HG03460 (cell line): ENCODE data around the gene FEZF2.

Experiments
- ATAC-seq: cut with Tn5 transposase; IDR thresholded peaks from one replicate; pipeline ENCODE4 v1.9.1; 2021; ENCODE audit not compliant: unreplicated experiment

FEZF2 gene

DNA sequence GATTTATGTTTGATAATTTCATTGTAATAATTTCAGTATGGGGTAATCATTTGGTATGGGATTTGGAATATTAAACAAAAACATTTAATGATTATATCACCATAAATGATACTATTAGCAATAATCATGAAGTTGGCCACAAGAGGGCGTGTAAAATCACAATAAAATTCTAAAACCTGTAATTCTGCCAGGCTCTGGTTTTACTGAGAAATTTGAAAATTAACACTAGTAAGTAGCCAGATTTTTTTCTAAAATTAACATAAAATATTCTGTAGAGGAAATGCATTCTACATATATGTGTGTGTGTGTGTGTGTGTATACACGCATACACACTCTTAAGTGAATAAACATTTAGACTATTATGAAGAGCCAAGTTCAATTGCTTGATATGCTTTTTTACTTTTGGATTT lies 40.5 kb downstream of the FEZF2 start:
- no peak for ATAC-seq

DNA sequence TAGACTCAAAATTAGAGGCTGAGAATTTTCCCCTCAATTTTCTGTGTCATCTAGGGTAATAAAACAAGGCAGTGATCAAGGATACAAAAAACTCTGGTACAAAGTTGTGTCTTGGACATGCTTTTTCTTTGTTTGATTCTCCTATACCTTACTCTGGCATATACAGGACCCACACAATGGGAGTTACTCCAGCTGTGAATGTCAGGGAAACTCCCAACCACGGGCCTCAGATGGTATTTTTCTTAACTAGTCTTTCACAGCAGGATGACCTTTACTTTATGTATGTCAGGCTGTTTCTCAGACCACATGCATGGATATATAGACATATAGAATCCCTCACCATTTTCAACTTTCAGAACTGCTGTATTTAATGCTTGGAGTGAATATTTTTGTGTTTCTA lies 41.3 kb downstream of the FEZF2 start:
- ATAC-seq, result no peak

DNA sequence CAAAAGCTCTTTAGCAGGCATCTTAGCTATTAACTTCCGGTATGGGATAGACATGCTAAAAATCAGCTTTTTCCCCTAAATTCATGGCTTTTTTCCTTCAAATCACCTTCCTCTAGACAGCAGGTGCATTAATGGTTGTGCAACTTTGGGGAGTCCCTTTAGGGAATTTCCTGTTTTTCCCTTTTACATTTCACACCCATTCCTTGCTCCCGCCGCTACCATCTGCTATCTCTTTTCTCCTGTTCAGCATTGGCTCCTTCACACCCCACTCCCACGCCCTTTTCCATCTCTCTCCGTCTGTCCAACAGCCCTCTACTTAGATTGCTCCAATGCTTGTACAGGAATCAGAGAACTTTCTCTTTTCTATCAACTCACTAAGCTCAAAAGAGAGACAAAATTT lies 43.4 kb downstream of the FEZF2 start:
- no peak for ATAC-seq

DNA sequence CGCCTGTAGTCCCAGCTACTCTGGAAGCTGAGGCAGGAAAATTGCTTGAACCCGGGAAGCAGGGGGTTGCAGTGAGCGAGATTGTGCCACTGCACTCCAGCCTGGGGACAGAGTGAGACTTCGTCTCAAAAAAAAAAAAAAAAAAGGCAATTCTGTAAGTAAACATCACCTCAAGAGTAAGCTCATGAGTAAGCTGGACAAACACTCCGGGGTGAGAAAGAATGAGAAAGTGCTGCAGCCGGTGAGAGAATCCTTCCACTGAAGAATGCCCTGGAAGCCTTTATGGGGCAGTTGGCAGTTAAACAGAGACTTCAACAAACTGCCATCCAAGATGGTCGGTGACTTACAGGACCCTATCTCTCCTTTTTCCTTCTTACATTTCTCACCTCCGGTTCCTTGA lies 47.5 kb downstream of the FEZF2 start:
- no peak for ATAC-seq

GRCh38 chr3:62323241-62323640 lies 50.1 kb downstream of the FEZF2 start:
- ATAC-seq, result no peak
